Activated CD4-positive, alpha-beta T cell treated with anti-CD3 and anti-CD28 coated beads, Interleukin-2, Interleukin-4, amounts not matched to agents 100 ng/mL and 50 ng/mL, durations not matched to agents 16 hours and 8 hours (primary cell): Measurements from ENCODE around the gene SORCS2.
A peak's percentile ranks its signal among the peaks of the same experiment; 100 is the strongest.

ENCODE experiments used
- DNase-seq: peaks from one replicate; pipeline ENCODE4 v3.0.0-alpha.2; 2020; ENCODE audit warnings: low spot score

The SORCS2 gene

GRCh38 chr4:7530932-7531639 is 338.7 kb downstream of the SORCS2 start:
- DNase-seq: no peak

GRCh38 chr4:7531640-7531994 is 339.3 kb downstream of the SORCS2 start:
- no peak for DNase-seq

GRCh38 chr4:7532043-7532442 is 339.7 kb downstream of the SORCS2 start:
- DNase-seq: no peak

- DNase-seq: no peak
These were observed 340.9 kb downstream of the SORCS2 start for GRCh38 chr4:7533267-7533666.

- DNase-seq: no peak
These were observed 342.8 kb downstream of the SORCS2 start for GRCh38 chr4:7535094-7535493.

- DNase-seq: no peak
These were observed 343.3 kb downstream of the SORCS2 start for GRCh38 chr4:7535619-7536018.

GRCh38 chr4:7536876-7537275 is 344.5 kb downstream of the SORCS2 start:
- no peak for DNase-seq

- DNase-seq: no peak
These were observed 345.6 kb downstream of the SORCS2 start for GRCh38 chr4:7537853-7538400.

GRCh38 chr4:7538518-7538917 is 346.2 kb downstream of the SORCS2 start:
- no peak for DNase-seq

- DNase-seq: no peak
These were observed 346.8 kb downstream of the SORCS2 start for GRCh38 chr4:7539186-7539585.

GRCh38 chr4:7539659-7540058 is 347.3 kb downstream of the SORCS2 start:
- peak; percentile 43 for DNase-seq

GRCh38 chr4:7540206-7540605 is 347.9 kb downstream of the SORCS2 start:
- DNase-seq: no peak

GRCh38 chr4:7540654-7541413 is 348.5 kb downstream of the SORCS2 start:
- DNase-seq: no peak

GRCh38 chr4:7541414-7541810 is 349.1 kb downstream of the SORCS2 start:
- DNase-seq: no peak

GRCh38 chr4:7542781-7543180 is 350.4 kb downstream of the SORCS2 start:
- no peak for DNase-seq

- no peak for DNase-seq
These were observed 353.9 kb downstream of the SORCS2 start for GRCh38 chr4:7546152-7546808.

- DNase-seq: no peak
These were observed 354.6 kb downstream of the SORCS2 start for GRCh38 chr4:7546809-7547367.

GRCh38 chr4:7547368-7548040 is 355.2 kb downstream of the SORCS2 start:
- DNase-seq: no peak

GRCh38 chr4:7549866-7550265 is 357.5 kb downstream of the SORCS2 start:
- DNase-seq: no peak

GRCh38 chr4:7552466-7552865 is 360.1 kb downstream of the SORCS2 start:
- DNase-seq: no peak

- no peak for DNase-seq
These were observed 360.9 kb downstream of the SORCS2 start for GRCh38 chr4:7553280-7553679.

GRCh38 chr4:7554905-7555304 is 362.6 kb downstream of the SORCS2 start:
- DNase-seq: no peak
